EH (cell line): ENCODE data around the gene SUSD6.
A peak's percentile ranks its signal among the peaks of the same experiment; 100 is the strongest.
"Not testable (repeated sequence)": the region's sequence is repeated elsewhere in the genome, so short reads cannot be mapped to it uniquely, and the experiment has no call there.

ENCODE experiments used
- DNase-seq: peaks from one replicate; pipeline ENCODE4 v3.0.0-alpha.2; 2015; ENCODE audit warnings: low read depth

The SUSD6 gene

DNA sequence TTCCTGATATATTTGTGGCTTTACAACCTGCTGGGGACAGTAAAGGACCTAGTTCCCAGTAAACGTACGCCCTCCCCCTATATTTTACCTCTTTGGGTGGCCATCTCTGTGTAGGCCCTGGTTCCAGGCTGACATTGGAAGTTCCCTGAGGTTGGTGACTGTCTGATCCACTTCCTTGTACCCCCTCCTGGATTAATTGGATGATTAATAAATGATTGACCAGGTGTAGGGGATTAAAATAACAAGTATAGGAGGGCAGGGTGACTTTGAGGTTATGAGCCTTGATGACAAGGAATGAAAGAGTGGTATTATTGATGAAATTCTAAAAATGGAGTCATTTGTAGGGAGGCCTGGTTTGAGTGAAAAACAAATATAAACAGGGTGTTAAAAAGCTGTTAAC is 9.6 kb downstream of the SUSD6 start:
- no peak for DNase-seq

- no peak for DNase-seq
Measured at GRCh38 chr14:69624136-69624535, 12.7 kb downstream of the SUSD6 start.

GRCh38 chr14:69625299-69626131 is 14.1 kb downstream of the SUSD6 start:
- DNase-seq = peak; percentile 52

DNA sequence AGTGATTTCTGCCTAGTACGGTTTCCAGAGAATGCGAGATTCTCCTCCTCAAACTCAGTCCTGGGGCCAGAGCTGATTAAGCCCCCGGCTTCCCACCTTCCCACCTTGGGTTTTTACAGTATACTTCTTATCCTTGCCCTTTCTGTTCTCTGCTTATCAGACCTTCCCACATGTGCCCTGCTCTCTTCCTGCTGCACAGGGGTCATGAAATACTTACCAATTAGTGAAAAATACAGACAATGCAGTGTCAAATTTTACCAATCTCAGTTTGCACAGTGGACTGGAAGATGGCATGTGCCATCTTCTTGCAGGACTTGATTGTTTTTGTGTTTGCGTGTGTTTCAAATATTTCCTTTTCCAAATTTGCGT is 14.7 kb downstream of the SUSD6 start:
- no peak for DNase-seq

DNA sequence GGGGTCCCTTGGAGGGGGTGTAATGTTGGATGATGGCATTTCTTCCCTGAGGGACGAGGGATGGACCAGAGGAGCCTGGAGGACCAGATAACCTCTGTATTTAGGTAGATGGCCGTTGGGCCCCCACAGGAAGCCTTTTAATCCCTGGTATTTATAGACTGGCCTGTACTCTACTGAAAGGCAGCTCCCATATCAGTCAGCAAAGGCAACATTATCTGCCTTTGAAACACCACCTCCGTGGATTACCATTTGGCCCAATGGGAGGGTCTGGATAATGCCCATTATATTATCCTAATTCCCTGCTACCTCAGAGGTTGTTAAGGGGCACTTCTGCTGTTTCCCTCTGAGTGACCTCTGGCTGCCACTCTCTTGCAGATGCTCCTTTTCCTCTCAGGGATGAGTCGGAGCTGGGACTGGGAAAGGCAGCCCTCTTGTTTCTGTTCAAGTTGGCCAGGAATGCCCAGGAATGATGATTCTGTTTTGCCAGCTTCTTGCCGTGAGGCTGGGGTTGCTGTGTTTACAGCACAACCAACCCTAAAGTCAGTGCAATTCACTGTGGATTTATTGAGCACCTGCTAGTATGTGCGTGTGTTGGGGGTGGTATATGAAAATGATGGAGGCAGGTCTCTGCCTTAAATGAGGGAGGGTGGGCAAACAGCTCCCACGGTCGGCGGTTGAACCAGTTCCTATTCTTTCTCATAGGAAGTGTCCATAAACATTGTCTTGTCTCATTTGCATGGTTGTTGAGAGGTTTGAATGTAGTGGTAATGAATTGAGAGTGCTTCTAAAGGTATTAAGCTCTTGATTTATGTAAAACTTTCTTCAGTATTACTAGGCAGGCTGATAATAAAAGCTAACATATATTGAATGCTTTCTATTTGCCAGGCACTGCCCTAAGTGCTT is 18.1 kb downstream of the SUSD6 start:
- DNase-seq = peak; percentile 68

DNA sequence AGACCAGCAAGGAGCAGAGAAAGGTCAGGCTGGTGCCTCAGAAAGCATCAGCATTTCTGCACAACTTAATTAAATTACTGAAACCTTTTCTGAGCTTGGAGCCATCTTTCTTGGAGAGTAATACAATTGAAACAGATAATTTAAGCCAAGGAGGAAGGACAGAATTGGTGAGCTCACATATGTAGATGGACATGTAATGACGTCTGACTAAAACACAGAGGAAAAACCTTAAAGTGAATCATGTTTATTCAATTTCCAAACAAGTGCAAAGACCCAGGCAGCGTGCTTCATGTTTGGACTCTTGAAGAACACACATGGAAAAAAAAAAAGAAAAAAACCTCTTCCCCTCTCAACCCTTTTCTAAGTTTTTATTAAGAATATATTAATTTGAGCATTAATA is 19.0 kb downstream of the SUSD6 start:
- no peak for DNase-seq

GRCh38 chr14:69631509-69631908 is 20.1 kb downstream of the SUSD6 start:
- DNase-seq = peak; percentile 85

DNA sequence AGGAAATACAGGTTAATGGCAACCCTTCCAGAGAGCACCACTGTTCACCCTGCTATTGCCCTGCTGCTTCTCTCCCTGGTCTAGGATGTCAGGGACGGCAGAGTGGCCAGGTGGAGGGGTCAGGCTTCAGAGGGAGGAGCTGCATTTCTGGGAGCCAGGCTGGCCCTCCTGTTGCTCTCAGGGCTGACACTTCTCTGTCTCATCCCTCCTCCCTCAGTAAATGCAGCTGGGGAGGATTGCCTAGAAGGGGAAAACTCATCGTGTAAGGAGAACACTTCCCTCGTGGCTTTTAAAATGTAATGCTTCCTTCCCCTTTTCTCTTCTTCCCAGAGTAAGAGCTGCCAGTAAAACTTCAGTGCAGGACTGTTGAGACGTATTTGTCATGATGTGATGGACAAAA is 20.8 kb downstream of the SUSD6 start:
- DNase-seq = no peak

DNA sequence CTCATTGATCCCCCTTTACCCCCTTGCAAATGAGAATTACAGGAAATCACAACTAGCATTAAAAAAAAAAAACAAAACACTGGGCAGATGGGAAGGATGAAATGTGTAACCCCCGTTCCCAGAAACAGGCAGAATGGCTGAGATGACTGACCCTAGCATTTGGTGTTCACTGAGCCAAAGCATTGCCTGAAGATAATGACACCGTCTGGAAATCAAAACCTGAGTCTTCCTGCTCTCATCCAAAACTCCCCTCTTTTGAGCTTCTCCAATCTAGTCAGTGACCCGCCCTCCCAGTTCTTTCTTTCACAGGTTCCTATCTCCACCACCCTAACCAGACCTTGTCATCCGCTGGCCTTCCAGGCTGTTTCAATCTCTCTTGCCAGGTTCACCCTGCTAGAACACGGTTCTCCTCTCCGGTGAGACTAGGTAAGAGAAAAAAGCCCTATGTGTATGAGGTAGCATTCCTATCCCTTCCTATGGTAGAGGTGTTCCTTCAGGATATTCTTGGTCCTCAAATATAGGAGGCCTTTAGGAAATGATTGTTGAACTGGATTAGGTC is 21.3 kb downstream of the SUSD6 start:
- no peak for DNase-seq

DNA sequence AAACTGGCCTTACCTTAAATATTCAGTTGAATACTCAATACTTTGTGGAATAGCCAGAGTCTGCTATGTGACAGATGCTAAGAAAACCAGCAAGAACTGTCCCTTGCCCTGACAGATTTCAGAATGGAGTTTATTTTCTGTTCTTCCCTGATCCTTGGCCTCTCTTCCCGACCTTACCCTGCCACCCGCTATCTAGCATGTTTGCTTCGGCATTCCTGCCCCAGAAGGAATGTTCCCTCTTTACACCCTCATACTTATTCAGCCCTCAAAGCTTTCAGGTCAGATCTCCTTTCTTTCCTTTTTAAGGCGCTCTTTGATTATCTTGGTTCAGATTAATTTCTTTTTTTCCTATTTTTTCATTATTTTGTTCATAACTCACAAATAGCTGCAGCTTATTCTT is 21.8 kb downstream of the SUSD6 start:
- no peak for DNase-seq

DNA sequence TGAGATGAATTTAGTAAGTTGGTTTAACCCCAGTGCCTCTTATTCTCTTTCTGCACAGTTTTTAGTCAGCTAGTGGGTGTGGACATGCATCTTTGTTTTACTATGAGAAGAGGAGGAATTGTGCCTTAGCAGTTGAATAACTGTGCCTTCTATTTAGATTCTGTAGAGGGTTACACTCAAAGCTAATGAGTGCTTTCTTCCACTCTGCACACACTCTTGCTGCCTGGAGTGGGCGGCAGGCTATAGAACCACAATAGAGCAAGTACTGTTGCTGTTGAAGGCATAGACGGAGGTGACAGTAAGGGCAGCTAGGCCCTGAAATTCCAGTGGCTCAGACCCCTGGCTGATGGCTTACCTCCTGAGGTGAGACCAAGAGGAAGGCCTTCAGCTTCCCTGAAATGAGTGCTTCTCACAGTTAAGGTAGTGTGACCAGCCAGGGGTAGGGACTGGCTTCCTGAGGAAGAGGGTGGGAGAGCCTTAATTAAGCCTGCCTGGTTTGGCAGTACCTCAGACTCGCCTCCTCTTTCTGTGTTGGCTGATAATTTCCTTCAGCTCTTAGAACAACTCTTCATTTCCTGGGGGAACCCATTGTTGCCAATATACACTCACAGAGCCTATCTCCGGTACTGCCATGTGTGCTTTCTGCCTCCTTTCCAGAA is 24.7 kb downstream of the SUSD6 start:
- no peak for DNase-seq

DNA sequence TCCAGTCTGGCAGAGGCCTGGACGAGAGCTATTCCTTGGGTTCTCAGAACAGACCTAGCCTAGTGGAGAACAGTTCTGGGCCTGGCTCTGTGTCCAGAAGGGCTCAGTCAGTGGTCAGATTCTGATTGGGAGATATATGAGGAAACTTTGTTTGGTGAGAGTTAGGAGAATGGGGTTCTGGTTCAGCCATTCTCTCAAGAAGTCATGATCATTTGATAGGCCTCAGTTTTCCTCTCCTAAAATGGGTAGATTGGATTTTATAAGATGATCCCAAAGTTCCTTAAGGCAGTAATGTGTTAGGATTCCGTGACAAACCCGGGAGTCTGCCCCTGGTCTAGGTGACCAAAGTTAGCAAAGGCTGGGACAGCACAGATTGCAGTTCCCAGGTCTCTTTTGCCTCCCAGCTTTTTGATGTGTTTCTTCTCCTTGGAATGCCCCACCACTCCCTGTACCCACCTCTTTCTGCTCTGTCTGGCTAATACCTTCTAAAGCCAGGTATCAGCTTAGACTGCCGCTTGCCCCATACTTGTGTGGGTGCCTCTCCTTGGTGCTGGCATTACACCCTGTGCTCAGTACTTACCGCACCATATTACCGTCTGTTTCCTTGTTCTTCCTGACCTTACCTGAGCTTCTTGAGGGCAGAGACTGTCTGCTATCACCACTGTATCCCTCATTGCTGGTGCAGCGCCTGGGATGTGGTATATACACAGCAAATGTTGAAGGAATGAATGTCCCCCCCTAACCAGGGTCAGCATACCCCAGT is 25.5 kb downstream of the SUSD6 start:
- no peak for DNase-seq

DNA sequence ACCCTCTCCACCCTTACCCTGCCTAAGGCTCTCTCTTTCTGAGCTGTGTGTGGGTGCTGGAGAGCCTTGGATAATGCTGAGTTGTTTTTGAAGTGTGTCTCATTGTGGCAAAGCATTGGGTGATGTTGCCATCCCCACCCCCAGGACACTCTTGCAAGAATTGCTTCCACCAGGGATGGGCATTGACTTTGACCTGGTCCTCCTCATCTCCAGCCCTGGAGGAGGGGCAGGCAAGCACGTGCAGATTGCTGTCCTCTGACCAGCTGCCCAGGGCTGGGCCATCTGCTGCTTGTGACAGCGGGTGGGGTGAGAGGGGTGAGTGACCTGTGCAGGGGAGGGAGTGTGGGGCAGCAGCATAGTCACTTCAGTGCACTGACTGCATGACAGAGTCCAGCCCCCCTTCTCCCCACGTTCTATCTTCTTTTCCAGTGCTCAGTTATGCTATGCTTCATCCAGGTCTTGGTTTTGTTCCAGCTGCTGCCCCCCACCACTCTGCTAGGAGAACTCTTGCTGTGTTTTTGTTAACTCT is 26.2 kb downstream of the SUSD6 start:
- DNase-seq = no peak

DNA sequence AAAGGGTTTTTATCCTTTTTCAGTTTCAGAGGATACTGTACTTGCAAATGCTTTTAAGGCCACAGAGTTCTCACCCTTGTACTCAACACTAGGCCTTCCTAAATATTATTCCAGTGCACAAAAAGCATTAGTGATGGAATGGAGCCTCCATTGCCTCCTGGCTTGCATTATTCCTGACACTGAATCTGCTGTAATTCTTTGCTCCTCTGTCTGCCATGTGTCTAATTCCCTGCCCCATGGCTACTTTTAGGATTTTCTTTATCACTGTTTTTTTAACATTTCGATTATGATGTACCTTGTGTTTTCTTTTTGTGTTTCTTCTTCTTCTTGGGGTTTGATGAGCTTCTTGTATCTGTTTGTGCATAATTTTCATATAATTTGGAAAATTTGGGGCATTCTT is 29.5 kb downstream of the SUSD6 start:
- no peak for DNase-seq

DNA sequence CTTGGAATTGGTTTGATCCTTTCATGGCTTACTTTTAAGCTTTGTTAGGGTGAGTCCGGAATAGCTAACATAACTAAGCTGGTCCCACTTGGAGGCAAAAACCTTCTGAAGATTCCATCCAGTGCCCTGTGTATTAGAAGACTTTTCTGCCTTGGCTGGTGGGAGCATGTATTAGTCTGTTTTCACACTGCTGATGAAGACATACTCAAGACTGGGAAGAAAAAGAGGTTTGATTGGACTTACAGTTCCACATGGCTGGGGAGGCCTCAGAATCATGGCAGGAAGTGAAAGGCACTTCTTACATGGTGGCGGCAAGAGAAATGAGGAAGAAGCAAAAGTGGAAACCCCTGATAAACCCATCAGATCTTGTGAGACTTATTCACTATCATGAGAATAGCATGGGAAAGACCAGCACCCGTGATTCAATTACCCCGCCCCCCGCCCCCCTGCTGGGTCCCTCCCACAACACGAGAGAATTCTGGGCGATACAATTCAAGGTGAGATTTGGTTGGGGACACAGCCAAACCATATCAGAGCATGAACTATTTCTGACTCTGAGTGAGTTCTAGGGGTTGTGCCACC is 30.9 kb downstream of the SUSD6 start:
- not testable (repeated sequence) for DNase-seq

DNA sequence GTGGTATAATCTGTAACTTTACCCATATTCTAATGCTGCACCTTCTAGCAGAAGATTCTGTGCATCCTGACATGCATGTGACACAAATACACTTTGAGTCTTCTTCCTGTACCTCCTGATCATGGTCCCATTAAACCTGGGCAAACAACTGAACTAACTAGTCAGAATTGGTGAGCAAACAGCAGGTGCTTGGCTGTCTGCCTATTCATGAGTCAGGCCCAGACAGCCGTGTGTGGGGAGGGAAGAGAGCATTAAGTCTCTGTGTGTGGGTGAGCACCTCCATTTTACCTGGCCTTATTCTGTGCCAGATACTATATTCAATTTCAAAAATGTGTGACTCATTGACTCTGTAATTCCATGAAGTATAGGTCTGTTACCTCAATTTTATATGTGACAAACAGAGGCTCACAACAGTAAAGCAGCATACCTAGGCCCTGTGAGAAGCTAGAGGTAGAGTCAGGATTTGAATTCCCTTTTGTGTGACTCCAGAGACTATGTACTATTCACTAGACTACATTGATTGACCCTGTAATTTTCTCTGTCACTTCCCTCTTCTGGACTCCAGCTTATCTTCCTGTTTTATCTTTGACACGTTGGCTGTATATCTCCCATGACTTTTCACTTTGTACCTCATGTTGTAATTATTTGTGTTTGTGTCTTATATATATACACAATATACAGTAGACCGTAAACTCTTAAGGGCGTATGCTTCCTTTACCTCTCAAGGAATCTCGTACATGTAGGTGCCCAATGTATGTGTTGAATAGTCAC is 32.2 kb downstream of the SUSD6 start:
- DNase-seq = peak; percentile 48

DNA sequence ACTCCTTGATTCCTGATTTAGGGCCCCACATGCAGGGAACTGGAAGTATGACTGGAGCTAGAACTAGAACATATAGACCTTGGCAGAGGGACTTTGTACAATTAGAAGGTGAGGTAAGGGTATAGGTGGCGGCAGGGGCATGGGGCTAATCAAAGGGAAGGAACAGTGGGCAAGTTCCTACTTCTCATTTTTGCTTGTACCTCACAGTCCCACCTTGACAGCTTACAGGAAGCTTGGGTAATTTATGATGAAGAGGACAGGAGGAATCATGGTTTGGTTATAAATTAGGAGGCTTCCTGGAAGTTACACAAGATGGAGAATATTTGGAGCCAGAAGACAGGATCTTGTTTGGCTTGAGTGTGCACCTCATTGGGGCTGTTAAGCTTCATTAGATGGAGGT is 33.4 kb downstream of the SUSD6 start:
- no peak for DNase-seq

GRCh38 chr14:69647213-69647612 is 35.8 kb downstream of the SUSD6 start:
- DNase-seq = no peak

DNA sequence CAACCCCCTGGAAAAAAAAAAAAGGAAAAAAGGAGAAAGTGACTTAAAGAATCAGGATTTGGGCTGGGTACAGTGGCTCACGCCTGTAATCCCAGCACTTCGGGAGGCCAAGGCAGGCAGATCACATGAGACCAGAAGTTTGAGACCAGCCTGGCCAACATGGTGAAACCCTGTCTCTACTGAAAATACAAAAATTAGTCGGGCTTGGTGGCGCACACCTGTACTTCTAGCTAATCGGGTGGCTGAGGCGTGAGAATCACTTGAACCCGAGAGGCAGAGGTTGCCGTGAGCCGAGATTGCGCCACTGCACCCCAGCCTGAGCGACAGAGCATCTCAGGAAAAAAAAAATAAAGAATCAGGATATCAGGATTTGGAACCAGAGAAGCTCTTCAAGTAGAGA is 36.2 kb downstream of the SUSD6 start:
- DNase-seq = not testable (repeated sequence)
